GM12892 (cell line): ENCODE data around the gene FAM240A.

ENCODE experiments used
- POLR2A ChIP-seq: IDR thresholded peaks from 2 replicates; pipeline ENCODE4 v1.6.1; 2011; ENCODE audit warnings: low read depth, low read length, control low read depth
- POLR2AphosphoS5 ChIP-seq: IDR thresholded peaks from 2 replicates; pipeline ENCODE4 v1.6.1; 2011; ENCODE audit warnings: low read depth, low read length, control low read depth
- TAF1 ChIP-seq: IDR thresholded peaks from 2 replicates; pipeline ENCODE4 v1.6.1; 2011; ENCODE audit warnings: low read depth, mild to moderate bottlenecking, control low read depth, low read length, borderline replicate concordance

DNA sequence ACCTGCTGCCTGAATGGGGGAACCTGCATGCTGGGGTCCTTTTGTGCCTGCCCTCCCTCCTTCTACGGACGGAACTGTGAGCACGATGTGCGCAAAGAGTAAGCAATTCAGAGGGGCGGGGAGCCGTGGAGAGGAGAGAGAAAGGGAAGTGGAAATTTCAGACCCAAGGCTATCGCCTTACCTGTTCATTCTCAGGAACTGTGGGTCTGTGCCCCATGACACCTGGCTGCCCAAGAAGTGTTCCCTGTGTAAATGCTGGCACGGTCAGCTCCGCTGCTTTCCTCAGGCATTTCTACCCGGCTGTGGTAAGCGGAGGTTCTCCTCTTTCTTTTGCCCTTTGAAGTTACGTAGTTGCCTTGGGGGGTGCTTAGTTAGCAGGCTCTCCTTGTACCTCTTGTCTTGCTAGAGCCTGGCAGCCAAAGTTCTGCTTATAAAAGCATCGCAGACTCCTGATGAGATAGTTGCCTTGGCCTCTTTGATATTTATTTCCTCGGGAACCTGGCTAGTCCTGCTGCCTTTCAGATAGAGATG lies 32.5 kb upstream of the FAM240A start:
- TF ChIP-seq POLR2A (no peak), TAF1 (no peak), POLR2AphosphoS5 (no peak)
